Ectodermal cell (in vitro differentiated cells): ENCODE measurements around the gene DPYD. TPM values are rescaled to one million over a fixed set of nuclear protein-coding genes. Genes with fewer than 3 reads are reported as not detected.
A peak's percentile ranks its signal among the peaks of the same experiment; 100 is the strongest.

ENCODE experiments used
- H3K27ac ChIP-seq: 2 replicates; pipeline ENCODE4 v1.7.0; 2013; ENCODE audit warnings: mild to moderate bottlenecking, low read depth, low read length; ENCODE audit not compliant: insufficient read depth, poor library complexity, severe bottlenecking
- H3K27me3 ChIP-seq: 2 replicates; pipeline ENCODE4 v1.7.0; 2013; ENCODE audit warnings: mild to moderate bottlenecking, low read length; ENCODE audit not compliant: insufficient read depth, control insufficient read depth, poor library complexity, severe bottlenecking
- H3K36me3 ChIP-seq: one replicate; pipeline ENCODE4 v1.7.0; 2013; ENCODE audit warnings: low read length; ENCODE audit not compliant: control insufficient read depth, insufficient read depth
- H3K4me1 ChIP-seq: one replicate; pipeline ENCODE4 v1.7.0; 2013; ENCODE audit warnings: low read length; ENCODE audit not compliant: control insufficient read depth, insufficient read depth
- H3K4me3 ChIP-seq: 2 replicates; pipeline ENCODE4 v1.7.0; 2013; ENCODE audit warnings: low read depth, low read length, control low read depth; ENCODE audit not compliant: insufficient read depth
- H3K9me3 ChIP-seq: 2 replicates; pipeline ENCODE4 v1.7.0; 2013; ENCODE audit warnings: mild to moderate bottlenecking, low read length, moderate library complexity; ENCODE audit not compliant: control insufficient read depth
- WGBS, 2 experiments: methylation state at CpG; one replicate each; pipeline ENCODE4 v1.1.7; 2013; ENCODE audit warnings: missing lambda C conversion rate in 2 of 2; 5-methylcytosine and 5-hydroxymethylcytosine counted together
- polyA plus RNA-seq, 4 experiments: library from polyadenylated mRNA; stranded (reverse); fragments of 50-300 nt; gene quantifications; one replicate each; pipeline ENCODE4 v1.2.3, GENCODE V29; 2013

The DPYD gene
- polyA plus RNA-seq (2013, experiment 1 of 4): 0.87 TPM
- polyA plus RNA-seq (2013, experiment 2 of 4): 0.78 TPM
- polyA plus RNA-seq (2013, experiment 3 of 4): 1.0 TPM
- polyA plus RNA-seq (2013, experiment 4 of 4): 1.3 TPM

DNA sequence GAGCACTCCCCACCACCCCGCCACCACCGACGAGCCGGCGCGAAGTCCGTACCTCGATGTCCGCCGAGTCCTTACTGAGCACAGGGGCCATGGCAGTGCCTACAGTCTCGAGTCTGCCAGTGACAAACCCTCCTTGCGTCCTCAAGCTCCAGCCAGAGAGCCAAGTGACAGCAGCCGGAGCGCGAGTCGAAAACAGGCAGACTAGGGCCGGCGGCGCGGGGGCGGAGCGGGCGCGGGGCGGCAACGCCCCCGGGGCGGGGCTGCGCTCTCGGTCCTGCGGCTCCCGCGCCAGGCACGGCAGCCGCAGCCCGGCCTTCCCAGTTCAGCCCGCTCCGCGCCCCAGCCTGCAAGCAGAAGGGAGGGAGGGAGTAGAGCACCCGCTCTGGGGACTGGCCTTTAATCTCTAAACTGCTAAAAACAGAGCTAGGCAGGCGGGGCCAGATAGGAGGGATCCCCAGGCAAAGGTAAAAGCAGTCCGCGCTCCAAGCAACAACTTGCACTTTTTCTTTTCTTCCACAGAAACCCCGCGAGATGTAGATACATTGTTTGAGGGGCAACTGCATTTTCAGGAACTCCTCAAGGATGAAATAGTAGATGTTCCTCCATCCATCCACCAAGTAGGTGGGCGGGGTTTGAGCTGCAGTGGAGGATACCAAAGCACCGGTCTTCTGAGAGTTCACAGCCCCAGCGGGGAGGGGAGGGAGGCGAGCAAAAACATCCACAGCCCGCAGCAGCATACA lies at the start of gene DPYD:
Gene DPYD (minus strand): TSS at position 203 of the 740 bp plus-strand sequence. CDS start 112 bp downstream, at position 91.
- Histone ChIP-seq H3K36me3 (no peaks in the 10 kb centered on the region), H3K9me3 (no peaks in the 10 kb centered on the region), H3K4me3 (peak within 1 kb of the TSS; percentile 63), H3K27me3 (peaks cover 16% of the 10 kb centered on the region), H3K4me1 (no peaks in the 10 kb centered on the region), H3K27ac (peak within 1 kb of the TSS; percentile 92)
- 0 to 1% methylated on average over 50 of the region's 50 CpGs for WGBS, 2 experiments

DNA sequence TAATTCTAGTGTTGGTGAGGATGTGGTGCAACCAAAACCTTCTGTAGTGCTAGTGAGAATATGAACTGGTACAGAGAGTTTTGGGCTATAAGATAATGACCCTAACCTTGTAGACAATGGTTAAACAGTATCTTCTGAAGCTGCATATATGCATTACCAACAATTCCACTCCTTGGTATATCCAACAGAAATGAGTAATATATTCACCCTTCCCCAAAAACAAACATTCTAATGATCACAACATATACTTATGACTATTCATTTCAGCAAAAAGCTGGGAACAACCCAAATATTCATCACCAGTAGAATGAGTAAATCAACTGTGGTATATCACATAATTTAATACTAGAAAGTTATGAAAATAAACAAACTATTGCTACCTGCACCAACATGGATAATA lies 39.6 kb upstream of the DPYD start:
- H3K27ac ChIP-seq: no peak overlapping the region
- no peaks in the 10 kb centered on the region for H3K9me3 ChIP-seq
- H3K36me3 ChIP-seq: no peaks in the 10 kb centered on the region
- no peaks in the 10 kb centered on the region for H3K27me3 ChIP-seq
- H3K4me1 ChIP-seq: no peaks in the 10 kb centered on the region
- no peak overlapping the region for H3K4me3 ChIP-seq

- H3K27ac ChIP-seq: no peak overlapping the region
- H3K36me3 ChIP-seq: no peaks in the 10 kb centered on the region
- 85 to 92% methylated on average over 1 to 3 of the region's 3 CpGs for WGBS, 2 experiments
- H3K27me3 ChIP-seq: no peaks in the 10 kb centered on the region
- no peak overlapping the region for H3K4me3 ChIP-seq
- H3K9me3 ChIP-seq: no peaks in the 10 kb centered on the region
- H3K4me1 ChIP-seq: no peaks in the 10 kb centered on the region
Observed at GRCh38 chr1:97947695-97948094, 26.9 kb upstream of the DPYD start.

DNA sequence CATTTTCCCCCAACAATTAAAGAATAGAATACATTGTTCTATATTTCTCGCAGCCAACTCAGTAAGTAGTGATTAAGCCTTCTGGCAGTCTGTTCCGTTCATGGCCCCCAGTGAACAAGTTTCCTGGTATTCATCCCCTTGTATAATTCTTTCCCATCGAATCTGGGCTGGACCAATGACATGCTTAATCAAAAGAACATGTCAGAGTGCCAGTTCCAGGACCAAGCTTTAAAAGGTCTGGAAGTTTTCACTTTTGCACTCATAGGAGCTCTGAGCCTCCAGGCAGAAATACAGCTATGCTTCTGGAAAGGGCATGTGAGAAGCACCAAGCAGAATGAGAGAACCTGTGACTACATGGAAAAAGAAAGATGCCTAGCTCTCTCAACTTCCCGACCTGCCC lies 22.5 kb upstream of the DPYD start:
- H3K4me1 ChIP-seq: no peaks in the 10 kb centered on the region
- H3K27me3 ChIP-seq: no peaks in the 10 kb centered on the region
- no peaks in the 10 kb centered on the region for H3K36me3 ChIP-seq
- no peak overlapping the region for H3K27ac ChIP-seq
- no peaks in the 10 kb centered on the region for H3K9me3 ChIP-seq
- no peak overlapping the region for H3K4me3 ChIP-seq
- WGBS, 2 experiments: 89 to 93% methylated on average over 4 of the region's 4 CpGs

GRCh38 chr1:97942161-97943123 lies 21.6 kb upstream of the DPYD start:
- H3K36me3 ChIP-seq: no peaks in the 10 kb centered on the region
- no peak overlapping the region for H3K4me3 ChIP-seq
- 100% methylated on average over 1 to 2 of the region's 2 CpGs for WGBS, 2 experiments
- no peaks in the 10 kb centered on the region for H3K27me3 ChIP-seq
- H3K9me3 ChIP-seq: no peaks in the 10 kb centered on the region
- no peaks in the 10 kb centered on the region for H3K4me1 ChIP-seq
- H3K27ac ChIP-seq: no peak overlapping the region

DNA sequence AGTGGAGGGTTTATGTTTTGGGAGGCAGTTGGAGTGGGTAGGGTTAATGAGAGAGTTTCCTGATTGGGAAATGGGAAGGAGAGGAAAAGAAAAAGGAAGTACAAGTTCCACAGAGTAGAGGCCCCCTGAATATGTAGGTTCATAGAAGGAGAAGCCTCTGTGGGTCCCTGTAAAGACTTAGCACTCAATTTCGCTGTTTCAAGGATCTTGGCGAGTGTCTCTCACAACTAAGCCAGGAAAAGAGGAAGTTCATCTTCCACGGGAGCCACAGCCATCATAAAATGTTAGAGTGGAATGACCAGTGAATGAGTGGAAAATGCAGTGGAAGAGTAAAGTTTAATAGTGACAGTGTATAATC lies 17.4 kb upstream of the DPYD start:
- WGBS, 2 experiments: 96% methylated on average over 3 of the region's 3 CpGs
- no peaks in the 10 kb centered on the region for H3K4me1 ChIP-seq
- H3K4me3 ChIP-seq: no peak overlapping the region
- H3K27ac ChIP-seq: no peak overlapping the region
- no peaks in the 10 kb centered on the region for H3K36me3 ChIP-seq
- H3K9me3 ChIP-seq: no peaks in the 10 kb centered on the region
- H3K27me3 ChIP-seq: no peaks in the 10 kb centered on the region

- H3K27me3 ChIP-seq: no peaks in the 10 kb centered on the region
- H3K9me3 ChIP-seq: no peaks in the 10 kb centered on the region
- H3K27ac ChIP-seq: no peak overlapping the region
- H3K4me1 ChIP-seq: no peaks in the 10 kb centered on the region
- 81 to 87% methylated on average over 2 of the region's 2 CpGs for WGBS, 2 experiments
- H3K36me3 ChIP-seq: no peaks in the 10 kb centered on the region
- no peak overlapping the region for H3K4me3 ChIP-seq
Observed at GRCh38 chr1:97936976-97937375, 16.1 kb upstream of the DPYD start.

DNA sequence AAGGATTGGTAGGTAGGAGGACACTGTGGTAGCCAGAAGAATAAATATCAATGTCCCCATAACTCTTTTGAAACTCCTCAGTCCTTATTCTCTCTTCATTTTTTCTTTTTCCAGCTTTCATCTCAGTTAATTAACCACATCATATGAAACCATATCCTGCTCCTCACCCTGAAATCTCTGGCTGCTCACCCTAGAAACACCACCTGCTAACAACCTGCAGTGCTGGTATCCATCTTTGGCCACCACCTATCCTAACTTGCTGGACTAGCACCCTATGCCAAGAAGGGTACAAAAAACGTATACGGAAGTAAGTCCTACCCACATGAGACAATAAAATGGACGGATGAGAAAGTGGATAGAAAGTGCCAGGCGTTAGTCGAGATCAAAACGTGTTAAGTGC lies 13.7 kb upstream of the DPYD start:
- WGBS, 2 experiments: 94 to 97% methylated on average over 6 of the region's 6 CpGs

GRCh38 chr1:97929874-97930851 lies 9.3 kb upstream of the DPYD start:
- 91 to 97% methylated on average over 1 to 2 of the region's 5 CpGs for WGBS, 2 experiments
- no peaks in the 10 kb centered on the region for H3K36me3 ChIP-seq
- H3K9me3 ChIP-seq: no peaks in the 10 kb centered on the region
- no peaks in the 10 kb centered on the region for H3K4me1 ChIP-seq
- H3K4me3 ChIP-seq: no peak overlapping the region
- no peaks in the 10 kb centered on the region for H3K27me3 ChIP-seq
- H3K27ac ChIP-seq: no peak overlapping the region

More for the DNA sequence above, 13.7 kb upstream of the DPYD start:
- H3K27ac ChIP-seq: no peak overlapping the region
- no peaks in the 10 kb centered on the region for H3K27me3 ChIP-seq
- H3K4me1 ChIP-seq: no peaks in the 10 kb centered on the region
- H3K4me3 ChIP-seq: no peak overlapping the region
- H3K36me3 ChIP-seq: no peaks in the 10 kb centered on the region
- H3K9me3 ChIP-seq: no peaks in the 10 kb centered on the region
